Effector memory CD8-positive, alpha-beta T cell (primary cell): ENCODE results near the gene TTC7B.
A peak's percentile ranks its signal among the peaks of the same experiment; 100 is the strongest.

ENCODE experiments used
- ATAC-seq: fragments of 150-1000 bp; cut with Tn5 transposase; replicated peaks from 2 replicates; pipeline ENCODE4 v1.10.0; 2021; ENCODE audit warnings: mild to moderate bottlenecking, moderate library complexity
- DNase-seq, 3 experiments: peaks; one replicate each; pipeline ENCODE4 v3.0.0; 2021
- H3K27ac Mint-ChIP-seq, 2 donors: one replicate each; pipeline ENCODE4 v1.8.0; 2022; ENCODE audit warnings: mild to moderate bottlenecking in 2 of 2, mixed read lengths in 2 of 2, moderate library complexity in 2 of 2
- H3K27me3 Mint-ChIP-seq, 2 donors: one replicate each; pipeline ENCODE4 v1.8.0; 2022; ENCODE audit warnings: mixed read lengths in 2 of 2
- H3K36me3 Mint-ChIP-seq: one replicate; pipeline ENCODE4 v1.8.0; 2022; ENCODE audit warnings: mild to moderate bottlenecking, moderate library complexity, mixed read lengths; ENCODE audit not compliant: insufficient read depth
- H3K4me1 Mint-ChIP-seq, 2 donors: one replicate each; pipeline ENCODE4 v1.8.0; 2022; ENCODE audit warnings: low read depth in 2 of 2, mixed read lengths in 2 of 2
- H3K4me3 Mint-ChIP-seq, 2 donors: one replicate each; pipeline ENCODE4 v1.8.0; 2022; ENCODE audit warnings: mild to moderate bottlenecking in 2 of 2, mixed read lengths in 2 of 2, moderate library complexity in 2 of 2
- H3K9me3 Mint-ChIP-seq, 2 donors: one replicate each; pipeline ENCODE4 v1.8.0; 2022; ENCODE audit warnings: mixed read lengths in 2 of 2

TTC7B gene

DNA sequence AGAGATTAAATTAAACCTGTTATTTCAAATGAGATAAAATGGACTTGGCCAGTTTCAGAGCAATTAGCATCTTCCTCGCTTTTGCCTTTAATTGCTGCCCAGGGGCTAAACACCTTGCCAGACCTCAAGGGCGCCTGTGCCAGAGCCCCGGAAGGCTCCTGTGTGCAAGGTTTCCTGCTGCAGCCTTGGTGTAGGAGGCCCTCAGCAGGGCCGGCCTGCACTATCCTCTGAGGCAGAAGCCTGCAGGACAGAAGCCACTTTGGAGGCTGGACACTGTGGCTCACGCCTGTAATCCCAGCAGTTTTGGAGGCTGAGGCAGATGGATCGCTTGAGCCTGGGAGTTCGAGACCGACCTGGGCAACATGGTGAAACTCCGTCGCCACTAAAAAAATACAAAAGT is 269.0 kb downstream of the TTC7B start:
- ATAC-seq: no peak
- no peaks in the 10 kb centered on the region for H3K36me3 Mint-ChIP-seq
- peaks cover 0 to under 1% of the 10 kb centered on the region in 2 donors for H3K4me1 Mint-ChIP-seq
- H3K27me3 Mint-ChIP-seq: peaks cover 0 to 8% of the 10 kb centered on the region in 2 donors
- H3K9me3 Mint-ChIP-seq: no peaks in the 10 kb centered on the region
- no peak overlapping the region for H3K27ac Mint-ChIP-seq
- no peak for DNase-seq
- no peak overlapping the region for H3K4me3 Mint-ChIP-seq

DNA sequence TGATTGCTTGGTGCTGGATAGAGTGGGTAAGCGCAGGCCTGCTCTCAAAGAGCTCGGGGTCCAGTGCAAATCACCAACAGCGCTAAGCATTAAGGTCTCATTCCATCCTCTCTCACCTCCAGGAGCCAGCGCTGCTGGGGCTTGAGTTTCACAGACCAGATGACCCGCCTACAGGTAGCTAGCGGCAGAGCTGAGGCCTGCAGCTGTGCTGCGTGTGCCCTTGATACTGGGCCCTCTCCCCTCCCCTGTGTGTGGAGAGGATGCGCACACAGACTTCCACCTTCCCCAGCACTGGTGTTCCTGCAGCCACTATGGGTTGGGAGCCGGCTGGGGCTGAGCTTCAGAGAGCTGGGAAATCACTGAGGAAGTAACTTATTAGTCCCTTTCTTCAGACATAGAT is 269.5 kb downstream of the TTC7B start:
- DNase-seq (no peak), ATAC-seq (no peak)
- H3K4me1 Mint-ChIP-seq: no peaks in the 10 kb centered on the region
- H3K9me3 Mint-ChIP-seq: no peaks in the 10 kb centered on the region
- H3K27me3 Mint-ChIP-seq: peaks cover 0 to 8% of the 10 kb centered on the region in 2 donors
- peak overlapping the region in 1 of 2 donors; percentile 51 for H3K27ac Mint-ChIP-seq
- no peak overlapping the region for H3K4me3 Mint-ChIP-seq
- H3K36me3 Mint-ChIP-seq: no peaks in the 10 kb centered on the region

DNA sequence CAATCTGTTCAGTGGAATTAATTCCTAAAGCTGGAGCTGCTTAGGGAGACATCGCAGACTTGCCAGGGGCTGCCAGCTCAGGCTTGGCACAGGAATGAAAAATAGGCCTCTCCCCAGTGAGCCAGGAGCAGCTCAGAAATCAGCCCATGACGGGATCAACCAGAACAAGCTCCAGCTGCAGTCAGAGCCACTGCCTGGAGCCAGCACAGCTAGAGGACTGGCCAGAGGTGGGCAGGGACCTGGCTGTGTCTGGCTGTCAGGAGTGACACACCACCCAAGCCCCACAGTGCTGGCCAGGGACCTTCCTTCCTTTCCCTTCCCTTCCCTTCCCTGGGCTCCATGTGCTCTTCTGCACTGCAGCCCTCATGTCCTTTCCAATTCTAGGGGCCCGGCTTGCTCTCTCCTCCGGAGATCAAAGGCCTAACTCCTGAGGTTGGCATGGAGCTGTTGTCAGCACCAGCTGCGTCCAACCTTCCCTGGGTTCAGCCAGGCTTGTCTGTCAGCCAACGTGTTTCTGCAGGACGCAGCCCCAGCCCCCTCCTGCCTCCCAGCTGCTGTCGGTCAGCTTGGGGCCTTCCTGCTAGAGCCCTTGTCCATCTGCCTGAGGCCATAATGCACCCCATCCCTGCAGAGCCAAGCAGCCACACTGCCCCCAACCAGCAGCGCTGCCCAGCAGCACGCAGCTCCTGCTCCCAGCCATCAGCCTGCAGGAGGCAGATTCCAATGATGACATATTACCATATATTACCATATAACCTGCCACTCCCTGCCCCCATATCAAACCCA is 270.1 kb downstream of the TTC7B start:
- H3K36me3 Mint-ChIP-seq: no peaks in the 10 kb centered on the region
- H3K27ac Mint-ChIP-seq: peak overlapping the region in 1 of 2 donors; percentile 51
- no peaks in the 10 kb centered on the region for H3K9me3 Mint-ChIP-seq
- DNase-seq: no peak
- no peaks in the 10 kb centered on the region for H3K4me1 Mint-ChIP-seq
- H3K4me3 Mint-ChIP-seq: no peak overlapping the region
- ATAC-seq: no peak
- peaks cover 0 to 8% of the 10 kb centered on the region in 2 donors for H3K27me3 Mint-ChIP-seq

DNA sequence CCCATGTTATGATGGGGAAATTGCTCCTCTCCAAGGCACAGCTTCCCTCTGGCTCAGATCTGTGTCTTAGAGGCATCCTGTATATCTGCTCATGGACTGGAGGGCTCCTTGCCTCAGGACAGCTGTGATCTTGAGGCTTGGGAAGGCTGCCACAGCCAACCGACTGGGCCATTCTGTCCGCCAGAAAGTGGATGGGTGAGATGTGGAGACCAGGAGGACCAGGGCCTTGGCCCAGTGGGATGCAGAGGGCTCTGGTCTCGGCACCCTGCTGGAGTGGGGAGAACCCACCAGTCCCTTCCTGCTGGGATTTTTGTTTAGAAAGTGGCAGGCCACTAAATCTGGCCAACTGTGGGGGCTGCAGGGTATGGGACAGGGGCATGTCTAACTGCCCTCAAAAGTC is 270.8 kb downstream of the TTC7B start:
- Mint-ChIP-seq H3K9me3 (no peaks in the 10 kb centered on the region), H3K4me3 (no peak overlapping the region), H3K27me3 (peaks cover 0 to 8% of the 10 kb centered on the region in 2 donors), H3K27ac (no peak overlapping the region), H3K36me3 (no peaks in the 10 kb centered on the region), H3K4me1 (no peaks in the 10 kb centered on the region)
- ATAC-seq: no peak
- no peak for DNase-seq

DNA sequence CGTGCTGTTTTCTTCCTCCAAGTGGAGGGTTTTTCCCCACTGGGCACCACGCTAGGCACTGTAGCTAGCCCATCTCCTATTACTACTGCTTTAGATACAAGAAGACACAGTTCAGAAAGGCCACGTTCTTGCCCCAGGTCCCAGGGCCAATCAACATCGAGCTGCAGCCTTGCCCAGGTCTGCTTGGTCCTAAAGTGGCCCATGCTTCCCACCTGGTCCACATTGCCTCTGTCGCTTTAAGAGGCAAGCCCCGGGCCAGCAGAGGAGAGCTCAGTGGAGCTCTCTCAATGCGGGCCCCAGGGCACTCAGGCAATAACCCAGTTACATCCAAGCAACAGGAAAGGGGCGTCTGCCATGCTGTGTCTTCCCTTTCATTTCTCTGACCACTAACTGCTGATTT is 271.3 kb downstream of the TTC7B start:
- no peak for ATAC-seq
- H3K4me3 Mint-ChIP-seq: no peak overlapping the region
- DNase-seq: no peak
- H3K4me1 Mint-ChIP-seq: no peaks in the 10 kb centered on the region
- H3K9me3 Mint-ChIP-seq: no peaks in the 10 kb centered on the region
- H3K36me3 Mint-ChIP-seq: no peaks in the 10 kb centered on the region
- H3K27ac Mint-ChIP-seq: no peak overlapping the region
- peaks cover 0 to 8% of the 10 kb centered on the region in 2 donors for H3K27me3 Mint-ChIP-seq

DNA sequence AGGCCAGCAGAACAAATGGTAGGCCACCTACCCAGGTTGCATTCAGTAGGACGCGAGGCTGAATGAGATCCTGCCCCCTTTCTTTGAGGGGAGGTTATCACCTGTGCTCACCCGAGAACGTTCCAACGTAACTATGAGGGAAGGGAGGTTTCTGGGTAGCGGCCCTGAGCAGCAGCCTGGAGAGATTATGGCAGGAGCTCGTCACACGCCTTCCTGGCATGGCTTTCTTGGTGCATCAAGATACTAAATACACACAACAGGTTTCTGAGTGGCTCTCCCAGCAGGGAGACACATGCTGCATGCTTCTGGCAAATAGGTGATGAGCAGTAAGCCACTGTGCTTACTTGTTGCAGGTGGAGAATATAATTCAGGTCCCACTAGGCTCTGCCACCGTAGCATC is 271.7 kb downstream of the TTC7B start:
- DNase-seq (no peak), ATAC-seq (no peak)
- Mint-ChIP-seq H3K4me1 (no peaks in the 10 kb centered on the region), H3K36me3 (no peaks in the 10 kb centered on the region), H3K27ac (no peak overlapping the region), H3K27me3 (peaks cover 0 to 8% of the 10 kb centered on the region in 2 donors), H3K4me3 (no peak overlapping the region), H3K9me3 (no peaks in the 10 kb centered on the region)

DNA sequence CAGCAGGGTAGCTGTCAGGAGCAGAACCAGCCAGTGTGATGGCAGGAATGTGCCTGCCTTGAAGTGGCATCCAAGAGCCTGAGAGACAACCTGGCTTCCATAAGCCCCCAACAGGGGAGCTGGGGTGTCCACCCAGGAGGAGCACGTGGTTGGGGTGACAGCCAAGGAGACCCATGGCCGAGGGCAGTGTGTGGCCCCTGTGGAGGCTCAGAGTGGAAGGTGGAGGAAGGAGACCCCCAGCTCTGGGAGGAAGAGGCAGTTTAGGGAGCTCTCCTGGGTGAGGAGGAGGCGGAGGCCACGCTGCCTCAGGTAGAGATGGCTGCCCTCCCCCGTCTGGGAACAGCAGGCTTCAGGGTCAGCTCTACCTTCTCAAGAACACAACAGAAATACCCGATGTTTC is 272.4 kb downstream of the TTC7B start:
- Mint-ChIP-seq H3K27me3 (peaks cover 0 to 8% of the 10 kb centered on the region in 2 donors), H3K27ac (no peak overlapping the region), H3K9me3 (no peaks in the 10 kb centered on the region), H3K4me3 (no peak overlapping the region), H3K4me1 (no peaks in the 10 kb centered on the region), H3K36me3 (no peaks in the 10 kb centered on the region)
- no peak for ATAC-seq
- DNase-seq: no peak

DNA sequence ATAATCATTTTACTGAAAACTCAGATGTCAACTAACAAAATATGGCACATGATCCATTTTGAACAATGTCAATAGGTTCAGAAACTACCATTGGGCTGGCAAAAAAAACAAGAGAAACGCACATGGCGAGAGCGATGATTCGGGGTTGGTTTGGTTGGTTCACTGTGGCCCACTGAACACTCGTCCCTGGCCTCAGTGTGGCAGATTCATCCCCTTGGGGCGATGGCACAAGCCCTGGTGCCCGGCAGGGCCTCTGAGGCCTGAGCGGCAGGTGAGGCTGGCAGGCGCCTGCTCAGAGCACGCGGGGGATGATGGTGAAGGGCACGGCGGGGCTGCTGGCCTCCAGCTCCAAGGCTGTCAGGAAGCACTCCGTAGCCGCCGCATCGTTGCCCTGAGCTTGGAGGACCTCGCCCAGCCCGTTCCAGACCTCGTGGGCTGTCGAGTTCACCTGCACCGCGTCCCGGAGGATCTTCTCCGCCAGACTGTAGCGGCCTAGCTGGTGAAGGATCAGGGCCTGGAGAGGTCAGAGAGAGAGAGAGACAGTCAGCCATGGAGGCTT is 275.1 kb downstream of the TTC7B start:
- Mint-ChIP-seq H3K9me3 (no peaks in the 10 kb centered on the region), H3K4me3 (no peak overlapping the region), H3K27me3 (peaks cover 0 to 9% of the 10 kb centered on the region in 2 donors), H3K27ac (no peak overlapping the region), H3K36me3 (no peaks in the 10 kb centered on the region), H3K4me1 (no peaks in the 10 kb centered on the region)
- DNase-seq: no peak
- no peak for ATAC-seq

DNA sequence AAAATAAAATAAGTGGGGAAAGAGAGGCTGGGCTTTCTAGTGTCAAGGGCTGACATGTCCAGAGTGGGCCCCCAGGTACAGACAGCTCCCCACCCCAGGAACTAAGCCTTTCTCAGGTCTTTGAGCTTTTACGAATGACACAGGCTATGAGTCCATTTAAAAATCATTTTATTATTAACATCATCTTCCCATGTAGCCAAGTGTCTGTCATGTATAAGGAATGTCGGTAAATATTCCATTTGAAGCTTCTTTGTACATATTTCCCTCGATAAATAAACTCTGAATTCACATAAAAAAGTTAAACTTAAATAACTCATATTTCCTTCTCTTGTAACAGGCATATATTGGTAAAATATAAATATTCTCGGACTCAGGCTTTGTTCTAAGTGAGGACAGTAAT is 275.8 kb downstream of the TTC7B start:
- no peak overlapping the region for H3K27ac Mint-ChIP-seq
- H3K36me3 Mint-ChIP-seq: no peaks in the 10 kb centered on the region
- H3K4me3 Mint-ChIP-seq: no peak overlapping the region
- ATAC-seq: no peak
- H3K4me1 Mint-ChIP-seq: no peaks in the 10 kb centered on the region
- H3K27me3 Mint-ChIP-seq: peaks cover 0 to 16% of the 10 kb centered on the region in 2 donors
- no peak for DNase-seq
- no peaks in the 10 kb centered on the region for H3K9me3 Mint-ChIP-seq

DNA sequence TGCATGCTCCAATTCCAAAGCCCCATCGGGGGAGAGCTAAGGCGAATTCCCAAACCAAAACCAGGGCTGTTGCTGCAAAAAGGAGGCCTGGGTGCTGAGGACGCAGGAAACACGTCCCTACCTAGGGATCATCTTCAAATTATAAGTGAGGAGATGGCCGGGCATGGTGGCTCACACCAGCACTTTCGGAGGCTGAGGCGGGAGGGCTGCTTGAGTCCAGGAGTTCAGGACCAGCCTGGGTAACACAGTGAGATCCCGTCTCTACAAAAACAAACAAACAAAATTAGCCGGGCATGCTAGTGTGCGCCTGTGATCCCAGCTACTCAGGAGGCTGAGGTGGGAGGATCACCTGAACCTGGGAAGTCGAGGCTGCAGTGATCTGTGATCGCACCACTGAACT is 276.2 kb downstream of the TTC7B start:
- Mint-ChIP-seq H3K4me1 (no peaks in the 10 kb centered on the region), H3K27me3 (peaks cover 0 to 20% of the 10 kb centered on the region in 2 donors), H3K9me3 (no peaks in the 10 kb centered on the region), H3K27ac (no peak overlapping the region), H3K36me3 (no peaks in the 10 kb centered on the region), H3K4me3 (no peak overlapping the region)
- ATAC-seq (no peak), DNase-seq (no peak)

DNA sequence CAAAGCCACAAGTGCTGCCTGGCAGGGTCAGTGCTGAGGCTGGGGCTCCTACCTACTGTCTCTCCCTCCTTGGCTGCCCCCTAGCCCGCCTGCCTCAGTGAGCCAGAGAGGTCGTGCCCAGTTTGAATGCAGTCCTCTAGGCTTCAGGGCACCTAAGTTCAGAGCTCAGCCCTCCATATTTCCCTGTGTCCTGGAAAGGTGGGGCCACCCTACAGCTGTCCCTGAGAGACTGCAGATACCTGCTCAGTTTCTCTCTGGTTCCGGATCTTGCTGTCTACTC is 276.8 kb downstream of the TTC7B start:
- no peaks in the 10 kb centered on the region for H3K4me1 Mint-ChIP-seq
- ATAC-seq: no peak
- no peaks in the 10 kb centered on the region for H3K9me3 Mint-ChIP-seq
- H3K27me3 Mint-ChIP-seq: peaks cover 0 to 26% of the 10 kb centered on the region in 2 donors
- DNase-seq: no peak
- no peaks in the 10 kb centered on the region for H3K36me3 Mint-ChIP-seq
- no peak overlapping the region for H3K4me3 Mint-ChIP-seq
- H3K27ac Mint-ChIP-seq: no peak overlapping the region

DNA sequence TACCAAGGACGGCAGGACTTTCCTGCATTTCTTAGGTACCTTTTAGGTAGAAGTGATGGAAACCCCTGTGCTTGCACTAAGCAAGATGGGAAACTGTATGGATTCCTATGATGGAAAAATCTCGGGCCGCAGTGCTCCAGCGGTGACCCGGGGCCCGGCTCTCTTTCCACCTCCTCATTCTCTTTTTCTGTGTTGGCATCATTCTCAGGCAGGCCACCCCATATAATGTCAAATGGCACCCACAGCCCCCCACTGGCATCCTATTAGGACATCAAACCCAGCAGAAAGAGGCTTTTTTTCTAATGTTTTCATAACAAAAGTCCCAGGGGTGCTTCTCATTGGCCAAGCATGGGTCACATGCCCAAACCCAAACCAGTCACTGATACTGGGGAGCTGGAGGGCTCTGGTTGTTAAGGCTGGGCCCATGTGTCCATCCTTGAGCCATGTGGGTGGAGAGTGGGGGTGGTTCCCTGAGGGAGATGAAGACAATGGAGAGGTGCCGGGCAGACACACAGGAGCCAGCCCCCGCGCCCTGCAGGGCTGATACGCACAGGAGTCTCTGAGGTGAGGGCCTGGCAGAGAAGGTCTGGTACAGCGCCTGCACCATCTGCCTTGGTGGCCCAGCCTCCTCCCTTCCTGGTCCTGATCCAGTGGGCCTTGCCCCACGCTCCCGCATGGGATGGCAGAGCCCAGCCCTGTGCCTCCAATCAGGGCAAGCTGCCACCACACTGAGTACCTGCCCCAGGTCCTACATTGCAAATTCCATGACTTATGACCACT is 277.3 kb downstream of the TTC7B start:
- no peak overlapping the region for H3K4me3 Mint-ChIP-seq
- H3K27ac Mint-ChIP-seq: no peak overlapping the region
- peaks cover 0 to 31% of the 10 kb centered on the region in 2 donors for H3K27me3 Mint-ChIP-seq
- peaks cover 0 to 5% of the 10 kb centered on the region in 2 donors for H3K4me1 Mint-ChIP-seq
- no peaks in the 10 kb centered on the region for H3K36me3 Mint-ChIP-seq
- DNase-seq (no peak), ATAC-seq (no peak)
- H3K9me3 Mint-ChIP-seq: no peaks in the 10 kb centered on the region

DNA sequence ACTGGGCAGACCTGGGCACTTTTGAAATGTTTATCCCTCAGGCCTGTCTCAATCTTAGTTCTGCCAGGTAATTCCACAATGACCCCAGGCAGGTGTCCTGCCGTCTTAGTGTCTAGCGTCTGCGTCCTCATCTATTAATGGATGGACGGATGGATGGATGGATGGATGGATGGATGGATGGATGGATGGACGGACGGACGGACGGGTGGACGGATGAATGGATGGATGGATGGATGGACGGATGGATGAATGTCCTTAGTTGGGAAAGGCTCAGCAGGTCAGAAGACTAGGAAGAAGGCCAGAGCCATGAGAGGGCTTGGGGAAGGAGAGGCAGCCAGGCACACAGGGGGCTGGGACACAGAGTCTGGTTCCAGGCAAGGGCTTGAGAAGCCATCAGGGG is 278.1 kb downstream of the TTC7B start:
- Mint-ChIP-seq H3K36me3 (no peaks in the 10 kb centered on the region), H3K27ac (no peak overlapping the region), H3K9me3 (no peaks in the 10 kb centered on the region), H3K4me3 (no peak overlapping the region), H3K4me1 (peaks cover 0 to 8% of the 10 kb centered on the region in 2 donors), H3K27me3 (peaks cover 0 to 39% of the 10 kb centered on the region in 2 donors)
- DNase-seq (no peak), ATAC-seq (no peak)
